ENCODE data around the gene PLA2G15. TPM values are rescaled to one million over a fixed set of nuclear protein-coding genes. Genes with fewer than 3 reads are reported as not detected.

Gene PLA2G15
- total and polyA plus RNA-seq, 9 donors = 7.3 to 18.4 (median 9.7) TPM

GRCh38 chr16:68230176-68230571, 15.0 kb upstream of the PLA2G15 start:
- Histone ChIP-seq H3K4me3 (no peak overlapping the region), H3K9me3 (no peaks in the 10 kb centered on the region), H3K36me3 (no peaks in the 10 kb centered on the region), H3K27ac (no peak overlapping the region), H3K4me1 (ENCODE audit: insufficient read depth) (peaks cover 3% of the 10 kb centered on the region), H3K27me3 (no peaks in the 10 kb centered on the region)
- WGBS, 3 donors = 90 to 93% (median 91%) methylated on average over 9 of the region's 9 CpGs
- TF ChIP-seq EP300 (IDR thresholded peaks at IDR 0.05) (no peak), POLR2A (IDR thresholded peaks at IDR 0.05) (no peak)
- TF ChIP-seq, protein P1, sequence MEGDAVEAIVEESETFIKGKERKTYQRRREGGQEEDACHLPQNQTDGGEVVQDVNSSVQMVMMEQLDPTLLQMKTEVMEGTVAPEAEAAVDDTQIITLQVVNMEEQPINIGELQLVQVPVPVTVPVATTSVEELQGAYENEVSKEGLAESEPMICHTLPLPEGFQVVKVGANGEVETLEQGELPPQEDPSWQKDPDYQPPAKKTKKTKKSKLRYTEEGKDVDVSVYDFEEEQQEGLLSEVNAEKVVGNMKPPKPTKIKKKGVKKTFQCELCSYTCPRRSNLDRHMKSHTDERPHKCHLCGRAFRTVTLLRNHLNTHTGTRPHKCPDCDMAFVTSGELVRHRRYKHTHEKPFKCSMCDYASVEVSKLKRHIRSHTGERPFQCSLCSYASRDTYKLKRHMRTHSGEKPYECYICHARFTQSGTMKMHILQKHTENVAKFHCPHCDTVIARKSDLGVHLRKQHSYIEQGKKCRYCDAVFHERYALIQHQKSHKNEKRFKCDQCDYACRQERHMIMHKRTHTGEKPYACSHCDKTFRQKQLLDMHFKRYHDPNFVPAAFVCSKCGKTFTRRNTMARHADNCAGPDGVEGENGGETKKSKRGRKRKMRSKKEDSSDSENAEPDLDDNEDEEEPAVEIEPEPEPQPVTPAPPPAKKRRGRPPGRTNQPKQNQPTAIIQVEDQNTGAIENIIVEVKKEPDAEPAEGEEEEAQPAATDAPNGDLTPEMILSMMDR (IDR thresholded peaks at IDR 0.05) = no peak
- peak in 1 of 5 donors; percentile 23 for DNase-seq
- intact Hi-C loops (cut with DNase I) = loop anchor here in 3 of 4 donors (2.0 to 10.0 kb wide), 4 partner anchors 135 to 238 kb away; partner anchors contain the start of gene NFATC3 (in 1 of the 3)

DNA sequence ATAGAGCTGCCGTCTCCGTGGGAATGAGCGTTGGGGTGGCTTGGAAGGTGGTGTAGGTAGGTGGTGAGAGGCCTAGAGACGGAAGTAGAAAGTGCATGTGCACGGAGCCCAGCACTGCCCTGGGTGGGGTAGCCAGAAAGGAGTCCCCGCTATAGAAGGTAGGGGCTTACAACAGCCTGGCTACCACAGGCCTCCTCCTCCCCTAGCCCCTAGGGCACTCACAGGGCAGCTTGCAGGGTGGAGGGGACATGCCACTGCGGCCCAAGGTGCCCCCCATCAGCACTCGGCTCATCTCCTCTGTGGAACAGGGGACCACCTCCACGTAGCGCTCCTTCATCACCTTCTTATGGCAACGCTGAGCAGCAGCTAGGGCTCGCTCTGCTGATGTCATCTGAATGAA, 14.2 kb upstream of the PLA2G15 start:
- no peaks in the 10 kb centered on the region for H3K36me3 ChIP-seq
- TF ChIP-seq EP300 (IDR thresholded peaks at IDR 0.05) = no peak
- TF ChIP-seq POLR2A (IDR thresholded peaks at IDR 0.05) = no peak
- TF ChIP-seq, protein P1 (IDR thresholded peaks at IDR 0.05) = no peak
- 88 to 93% (median 90%) methylated on average over 12 of the region's 12 CpGs for WGBS, 3 donors
- no peak overlapping the region for H3K4me3 ChIP-seq
- H3K9me3 ChIP-seq = no peaks in the 10 kb centered on the region
- no peaks in the 10 kb centered on the region for H3K27me3 ChIP-seq
- intact Hi-C loops (cut with DNase I) = loop anchor here in 3 of 4 donors (2.0 to 10.0 kb wide), 4 partner anchors 136 to 239 kb away; partner anchors contain the start of gene NFATC3 (in 1 of the 3)
- DNase-seq = peak in 2 of 5 donors; percentile 18 to 27
- no peak overlapping the region for H3K27ac ChIP-seq
- peaks cover 4% of the 10 kb centered on the region for H3K4me1 ChIP-seq (ENCODE audit: insufficient read depth)

DNA sequence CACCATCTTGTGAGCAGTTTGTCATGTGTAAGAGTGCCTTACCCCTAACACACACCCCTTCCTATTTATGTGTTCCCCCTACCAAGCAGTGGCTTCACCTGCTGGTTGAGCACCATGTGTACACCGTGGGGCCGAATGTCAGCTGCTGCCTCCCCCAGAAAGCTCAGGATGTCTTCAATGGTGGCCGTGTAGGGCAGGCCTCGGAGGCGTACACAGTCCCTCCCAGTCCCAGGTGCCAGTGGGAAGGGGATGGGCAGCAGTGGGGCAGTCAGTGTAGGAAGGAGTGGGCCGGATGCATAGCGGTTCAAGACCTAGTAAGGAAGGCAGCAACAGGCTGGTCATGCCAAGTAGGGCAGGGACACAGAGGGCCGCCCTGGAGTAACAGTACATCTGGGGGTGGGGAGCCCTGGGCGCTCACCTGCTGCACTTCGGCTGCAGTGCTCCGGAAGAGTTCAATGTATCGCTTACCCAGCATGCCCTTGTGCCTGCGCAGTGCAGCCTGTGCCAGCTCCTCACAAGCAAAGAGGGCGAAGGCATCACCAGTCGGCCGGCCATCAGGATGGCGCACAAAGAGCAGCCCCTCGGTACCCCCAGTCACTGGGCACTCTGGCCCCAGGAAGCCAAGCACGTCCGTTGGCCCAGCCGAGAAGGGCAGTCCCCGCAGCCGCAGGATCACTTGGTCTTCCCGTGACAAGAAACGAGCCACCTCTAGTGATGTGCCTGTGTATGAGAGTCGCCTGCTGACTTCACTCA, 13.6 kb upstream of the PLA2G15 start:
- H3K4me1 ChIP-seq (ENCODE audit: insufficient read depth) = peaks cover 8% of the 10 kb centered on the region
- no peaks in the 10 kb centered on the region for H3K36me3 ChIP-seq
- intact Hi-C loops (cut with DNase I) = loop anchor here in 3 of 4 donors (2.0 to 10.0 kb wide), 4 partner anchors 137 to 239 kb away; partner anchors contain the start of gene NFATC3 (in 1 of the 3)
- H3K27me3 ChIP-seq = no peaks in the 10 kb centered on the region
- H3K27ac ChIP-seq = no peak overlapping the region
- no peak overlapping the region for H3K4me3 ChIP-seq
- DNase-seq = peak in 2 of 5 donors; percentile 17 to 38
- TF ChIP-seq, protein P1 (IDR thresholded peaks at IDR 0.05) = no peak
- TF ChIP-seq EP300 (IDR thresholded peaks at IDR 0.05) (no peak), POLR2A (IDR thresholded peaks at IDR 0.05) (no peak)
- 83 to 89% (median 87%) methylated on average over 26 of the region's 26 CpGs for WGBS, 3 donors
- H3K9me3 ChIP-seq = no peaks in the 10 kb centered on the region

DNA sequence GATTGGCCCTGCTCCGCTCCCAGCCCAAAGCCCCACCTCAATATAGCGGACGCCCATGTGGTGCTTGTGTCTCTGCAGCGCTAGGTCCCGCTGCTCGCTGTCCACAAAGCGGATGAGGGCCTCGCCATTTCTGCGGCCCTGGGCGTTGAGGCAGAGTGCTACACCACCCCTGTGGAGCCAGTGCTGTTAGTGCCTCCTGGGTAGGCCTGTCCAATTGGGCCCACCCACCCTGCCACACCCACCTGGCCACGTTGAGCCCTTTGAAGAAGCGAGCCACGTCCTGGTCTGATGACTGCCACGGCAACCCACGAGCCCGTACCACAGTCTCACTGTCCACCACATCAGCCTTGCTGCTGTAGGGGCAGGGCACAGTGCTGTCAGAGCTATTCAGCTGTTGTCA, 12.8 kb upstream of the PLA2G15 start:
- Histone ChIP-seq H3K4me3 (no peak overlapping the region), H3K27ac (no peak overlapping the region), H3K27me3 (no peaks in the 10 kb centered on the region), H3K36me3 (no peaks in the 10 kb centered on the region), H3K9me3 (no peaks in the 10 kb centered on the region), H3K4me1 (ENCODE audit: insufficient read depth) (peaks cover 10% of the 10 kb centered on the region)
- peak in 3 of 5 donors; percentile 14 to 27 (median 20) for DNase-seq
- intact Hi-C loops (cut with DNase I) = loop anchor here in 2 of 4 donors (5.0 to 10.0 kb wide), 3 partner anchors 138 to 240 kb away; partner anchors contain the start of gene NFATC3 (in 1 of the 2)
- no peak for TF ChIP-seq EP300 (IDR thresholded peaks at IDR 0.05)
- no peak for TF ChIP-seq POLR2A (IDR thresholded peaks at IDR 0.05)
- TF ChIP-seq, protein P1 (IDR thresholded peaks at IDR 0.05) = no peak
- WGBS, 3 donors = 78 to 86% (median 83%) methylated on average over 16 of the region's 16 CpGs
